SK-N-SH treated with all-trans-retinoic acid at 6 μM for 48 hours (cell line): ENCODE results near the gene ATRNL1.

ENCODE experiments used
- ATAC-seq: fragments of 200-7000 bp; cut with Tn5 transposase; 3 replicates; pipeline ENCODE4 v1.9.1; 2020; ENCODE audit warnings: mild to moderate bottlenecking, moderate library complexity
- ARNTL ChIP-seq: fragments of 450-650 bp; formaldehyde crosslinking; IDR thresholded peaks from 2 replicates; pipeline ENCODE4 v1.5.0; 2020; ENCODE audit warnings: low read depth, mild to moderate bottlenecking, moderate library complexity, borderline replicate concordance
- BACH2 ChIP-seq: fragments of 250-450 bp; sonication (Bioruptor Pico); IDR thresholded peaks from 2 replicates; pipeline ENCODE4 v1.9.0; 2021; ENCODE audit warnings: mild to moderate bottlenecking, borderline replicate concordance
- CSRNP3 ChIP-seq: fragments of 250-450 bp; sonication (Bioruptor Pico); IDR thresholded peaks from 2 replicates; pipeline ENCODE4 v1.5.1; 2021; ENCODE audit warnings: mild to moderate bottlenecking, moderate library complexity
- ESRRG ChIP-seq: fragments of 250-450 bp; sonication (Bioruptor Pico); IDR thresholded peaks from 2 replicates; pipeline ENCODE4 v1.6.1; 2021; ENCODE audit warnings: mild to moderate bottlenecking
- GLIS3 ChIP-seq: fragments of 250-450 bp; sonication (Bioruptor Pico); IDR thresholded peaks from 2 replicates; pipeline ENCODE4 v1.5.0; 2020; ENCODE audit warnings: mild to moderate bottlenecking, moderate library complexity
- ISL1 ChIP-seq: fragments of 250-450 bp; sonication (Bioruptor Pico); IDR thresholded peaks from 2 replicates; pipeline ENCODE4 v2.1.2; 2022; ENCODE audit warnings: mild to moderate bottlenecking, moderate library complexity
- OSR1 ChIP-seq: fragments of 250-450 bp; sonication (Bioruptor Pico); IDR thresholded peaks from 2 replicates; pipeline ENCODE4 v1.8.0; 2022; ENCODE audit warnings: moderate library complexity, mild to moderate bottlenecking, inconsistent platforms
- PATZ1 ChIP-seq: fragments of 250-450 bp; sonication (Bioruptor Pico); IDR thresholded peaks from 2 replicates; pipeline ENCODE4 v1.8.0; 2020; ENCODE audit warnings: mild to moderate bottlenecking, moderate library complexity, borderline replicate concordance
- POU6F1 ChIP-seq: fragments of 250-450 bp; sonication (Bioruptor Pico); IDR thresholded peaks from 2 replicates; pipeline ENCODE4 v1.8.0; 2021; ENCODE audit warnings: low read depth, mild to moderate bottlenecking, moderate library complexity, borderline replicate concordance
- PPARA ChIP-seq: fragments of 250-450 bp; sonication (Bioruptor Pico); IDR thresholded peaks from 2 replicates; pipeline ENCODE4 v1.5.0; 2020; ENCODE audit warnings: mild to moderate bottlenecking, borderline replicate concordance
- RARB ChIP-seq: fragments of 250-450 bp; sonication (Bioruptor Pico); IDR thresholded peaks from 2 replicates; pipeline ENCODE4 v1.8.0; 2021; ENCODE audit warnings: mild to moderate bottlenecking, moderate library complexity
- SNAI2 ChIP-seq: fragments of 250-450 bp; sonication (Bioruptor Pico); IDR thresholded peaks from 2 replicates; pipeline ENCODE4 v1.5.0; 2020; ENCODE audit warnings: mild to moderate bottlenecking, moderate library complexity
- TCF4 ChIP-seq: fragments of 250-450 bp; sonication (Bioruptor Pico); IDR thresholded peaks from 2 replicates; pipeline ENCODE4 v1.8.0; 2021; ENCODE audit warnings: mild to moderate bottlenecking, moderate library complexity, borderline replicate concordance
- TOX ChIP-seq: fragments of 250-450 bp; sonication (Bioruptor Pico); IDR thresholded peaks from 2 replicates; pipeline ENCODE4 v1.8.0; 2021; ENCODE audit warnings: mild to moderate bottlenecking, moderate library complexity, borderline replicate concordance
- TSHZ2 ChIP-seq: fragments of 250-450 bp; sonication (Bioruptor Pico); IDR thresholded peaks from 2 replicates; pipeline ENCODE4 v1.5.0; 2020; ENCODE audit warnings: mild to moderate bottlenecking, moderate library complexity
- ZC3H10 ChIP-seq: fragments of 250-450 bp; sonication (Bioruptor Pico); IDR thresholded peaks from 2 replicates; pipeline ENCODE4 v1.5.1; 2021; ENCODE audit warnings: mild to moderate bottlenecking, moderate library complexity
- ZFP3 ChIP-seq: fragments of 250-450 bp; sonication (Bioruptor Pico); IDR thresholded peaks from 2 replicates; pipeline ENCODE4 v1.5.0; 2020; ENCODE audit warnings: mild to moderate bottlenecking, moderate library complexity
- ZFP30 ChIP-seq: fragments of 450-650 bp; formaldehyde crosslinking; IDR thresholded peaks from 2 replicates; pipeline ENCODE4 v1.5.0; 2022; ENCODE audit warnings: mild to moderate bottlenecking, moderate library complexity
- ZNF565 ChIP-seq: fragments of 450-650 bp; formaldehyde crosslinking; conservative IDR thresholded peaks from 2 replicates; pipeline ENCODE4 v1.5.0; 2020; ENCODE audit warnings: low read depth, mild to moderate bottlenecking, moderate library complexity
- ZNF70 ChIP-seq: fragments of 450-650 bp; formaldehyde crosslinking; IDR thresholded peaks from 2 replicates; pipeline ENCODE4 v1.5.0; 2020; ENCODE audit warnings: mild to moderate bottlenecking, moderate library complexity
- ZNF8 ChIP-seq: fragments of 450-650 bp; formaldehyde crosslinking; IDR thresholded peaks from 2 replicates; pipeline ENCODE4 v1.5.0; 2020; ENCODE audit warnings: mild to moderate bottlenecking, moderate library complexity

The ATRNL1 gene

GRCh38 chr10:115706026-115706425, 612.9 kb downstream of the ATRNL1 start:
- TF ChIP-seq ESRRG (CRISPR knock-in tag): no peak
- TF ChIP-seq ZC3H10: no peak
- no peak for TF ChIP-seq ZNF565
- no peak for TF ChIP-seq ZFP30 (CRISPR knock-in tag)
- TF ChIP-seq BACH2 (CRISPR knock-in tag): no peak
- no peak for TF ChIP-seq POU6F1 (CRISPR knock-in tag)
- no peak for TF ChIP-seq TOX (CRISPR knock-in tag)
- no peak for TF ChIP-seq PATZ1
- no peak for TF ChIP-seq ARNTL (CRISPR knock-in tag)
- no peak for TF ChIP-seq ZNF70 (CRISPR knock-in tag)
- no peak for TF ChIP-seq ISL1 (CRISPR knock-in tag)
- no peak for TF ChIP-seq ZFP3 (CRISPR knock-in tag)
- TF ChIP-seq TCF4: no peak
- no peak for TF ChIP-seq OSR1 (CRISPR knock-in tag)
- TF ChIP-seq, all 23 proteins: peak for 0
- ATAC-seq: no peak

GRCh38 chr10:115706488-115707076, 613.4 kb downstream of the ATRNL1 start:
- TF ChIP-seq OSR1 (CRISPR knock-in tag): no peak
- TF ChIP-seq TCF4: peak; percentile 26; the same call in 1 of the 2 replicates
- no peak for TF ChIP-seq ZC3H10
- ATAC-seq: peak; percentile 69; the same call in 2 of the 3 replicates

- no peak for TF ChIP-seq SNAI2 (CRISPR knock-in tag)
- TF ChIP-seq ARNTL (CRISPR knock-in tag): no peak
- TF ChIP-seq ZC3H10: no peak
- TF ChIP-seq ZNF565: no peak
- TF ChIP-seq PPARA (CRISPR knock-in tag): no peak
- no peak for TF ChIP-seq TOX (CRISPR knock-in tag)
- TF ChIP-seq ZFP30 (CRISPR knock-in tag): no peak
- no peak for TF ChIP-seq BACH2 (CRISPR knock-in tag)
- ATAC-seq: no peak
Measured at GRCh38 chr10:115710136-115710535, 617.0 kb downstream of the ATRNL1 start.

- no peak for ATAC-seq
- no peak for TF ChIP-seq OSR1 (CRISPR knock-in tag)
Measured at GRCh38 chr10:115711306-115711705, 618.1 kb downstream of the ATRNL1 start.

GRCh38 chr10:115720121-115720520, 627.0 kb downstream of the ATRNL1 start:
- ATAC-seq: no peak
- TF ChIP-seq PATZ1 (no peak), TSHZ2 (CRISPR knock-in tag) (no peak), RARB (no peak), GLIS3 (CRISPR knock-in tag) (no peak), TOX (CRISPR knock-in tag) (no peak), ZNF565 (no peak), ISL1 (CRISPR knock-in tag) (no peak), ZNF8 (CRISPR knock-in tag) (no peak), CSRNP3 (CRISPR knock-in tag) (no peak), ZFP30 (CRISPR knock-in tag) (no peak), POU6F1 (CRISPR knock-in tag) (no peak), SNAI2 (CRISPR knock-in tag) (no peak), ZNF70 (CRISPR knock-in tag) (no peak)
